HG03565 (cell line): ENCODE data around the gene KCNT2.

Experiments
- ATAC-seq: cut with Tn5 transposase; IDR thresholded peaks from one replicate; pipeline ENCODE4 v1.9.1; 2021; ENCODE audit warnings: mild to moderate bottlenecking, moderate library complexity; ENCODE audit not compliant: unreplicated experiment

The KCNT2 gene

DNA sequence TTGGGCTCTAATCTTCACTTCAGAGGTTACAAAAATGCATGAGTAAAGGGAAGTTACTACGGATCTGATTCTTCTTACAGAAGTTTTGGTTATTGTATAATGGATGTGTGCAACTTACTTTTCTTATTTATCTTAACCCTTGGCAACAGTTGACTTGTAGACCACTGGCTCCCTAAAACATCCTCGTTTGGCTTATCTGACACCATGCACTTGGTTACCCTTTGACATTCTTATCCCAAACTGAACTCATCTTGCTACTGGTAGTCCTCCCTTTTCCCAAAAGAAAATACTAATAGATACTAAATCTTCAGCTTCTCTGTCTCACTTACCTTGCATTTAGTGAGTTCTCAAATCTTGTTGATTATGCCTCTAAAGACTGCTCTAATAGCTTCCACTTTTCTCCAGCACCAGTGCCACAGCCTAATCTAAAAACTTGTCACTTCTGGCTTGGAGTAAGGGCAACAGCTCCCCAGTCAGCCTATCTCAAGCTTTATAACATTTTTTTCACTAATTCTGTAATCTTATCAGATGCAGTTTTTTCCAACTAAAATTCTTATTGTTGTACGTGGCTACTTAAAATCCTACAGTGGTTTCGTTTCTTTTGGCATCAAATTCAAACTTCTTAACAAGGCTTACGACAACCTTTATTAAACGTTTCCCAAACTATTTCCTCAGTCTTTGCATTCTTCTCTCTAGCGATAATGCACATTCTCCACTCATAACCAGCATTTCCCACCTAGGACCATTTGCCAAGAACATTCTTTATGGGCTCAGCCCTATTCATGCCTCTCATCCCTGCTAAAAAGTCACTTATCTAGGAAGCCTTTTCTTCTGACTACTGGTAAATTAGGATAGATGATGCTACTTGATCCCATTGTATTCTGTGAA is 204.2 kb downstream of the KCNT2 start:
- no peak for ATAC-seq

DNA sequence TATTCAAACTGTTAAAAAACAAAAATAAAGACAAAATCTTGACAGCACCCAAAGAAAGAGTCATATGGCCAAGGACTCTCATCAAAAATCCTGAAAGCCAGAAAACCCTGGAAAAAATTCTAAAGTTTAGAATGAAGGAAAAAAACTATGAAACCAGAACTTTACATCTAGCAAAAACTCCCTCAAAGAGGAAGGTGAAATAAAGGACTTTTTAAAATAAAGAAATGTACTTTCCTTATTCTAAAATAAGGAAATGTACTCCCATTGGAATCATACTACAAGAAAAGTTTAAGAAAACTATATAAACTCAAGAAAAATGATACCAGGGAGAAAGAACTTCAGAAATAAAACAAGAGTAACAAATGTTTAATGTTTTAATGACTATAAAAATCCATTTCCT is 206.3 kb downstream of the KCNT2 start:
- ATAC-seq: no peak

DNA sequence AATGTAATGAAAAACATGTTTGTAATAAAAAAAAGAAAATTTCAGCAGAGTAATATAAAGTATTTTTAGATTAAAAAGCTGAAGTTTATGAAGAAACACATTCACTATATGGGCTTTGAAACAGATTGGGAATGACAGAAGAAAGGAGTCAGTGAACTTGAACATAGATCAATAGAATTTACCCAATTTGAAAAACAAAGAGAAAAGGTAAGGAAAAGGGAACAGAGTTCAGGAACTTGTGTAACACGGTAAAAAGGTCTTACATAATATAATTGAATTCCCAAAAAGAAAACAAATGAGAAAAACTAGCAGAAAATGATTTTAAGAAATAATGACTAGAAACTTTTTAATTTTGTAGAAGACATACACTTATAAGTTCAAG is 206.8 kb downstream of the KCNT2 start:
- ATAC-seq: no peak

DNA sequence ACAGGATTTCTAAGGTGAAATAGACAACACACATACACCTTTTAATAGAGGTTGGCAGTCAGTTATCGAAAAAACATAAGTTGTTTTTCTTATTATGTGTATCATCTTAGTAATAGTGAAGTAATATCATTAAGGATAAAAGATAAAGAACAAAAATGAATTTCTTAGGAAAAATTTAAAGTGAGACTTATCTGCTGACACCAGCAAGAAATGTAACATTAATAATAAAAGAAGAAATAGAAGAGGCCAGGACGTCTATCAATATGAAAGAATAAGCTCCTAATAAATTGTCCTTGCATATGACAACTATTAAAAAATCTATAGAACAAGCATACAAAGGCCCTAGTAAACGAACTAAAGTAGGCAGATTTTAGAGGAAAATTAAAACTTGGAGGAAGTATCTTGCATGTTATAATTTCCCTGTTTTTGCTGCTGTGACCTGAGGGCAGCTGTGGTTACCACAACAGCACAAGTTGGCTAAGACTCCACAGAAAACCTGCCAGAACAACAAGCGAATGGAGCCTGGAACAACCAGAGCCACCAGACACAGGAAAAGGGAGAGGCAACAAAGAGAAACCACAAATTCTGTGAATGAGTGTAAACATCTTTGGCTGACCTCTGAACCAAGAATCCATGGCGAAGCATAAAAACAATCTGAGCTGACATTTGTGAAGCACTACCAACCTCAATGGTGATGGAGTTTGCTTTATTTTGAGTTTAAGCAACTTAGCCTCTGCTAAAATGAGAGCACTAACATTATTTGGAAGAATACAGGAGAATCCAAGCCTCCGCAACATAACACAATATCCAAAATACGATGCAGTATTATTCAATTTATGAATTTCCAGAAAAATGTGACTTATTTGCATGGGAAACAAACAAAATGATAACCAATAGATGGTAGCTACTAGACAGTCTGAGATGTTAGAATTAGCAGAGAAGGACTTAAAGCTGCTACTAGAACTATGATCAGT is 207.5 kb downstream of the KCNT2 start:
- ATAC-seq: no peak

DNA sequence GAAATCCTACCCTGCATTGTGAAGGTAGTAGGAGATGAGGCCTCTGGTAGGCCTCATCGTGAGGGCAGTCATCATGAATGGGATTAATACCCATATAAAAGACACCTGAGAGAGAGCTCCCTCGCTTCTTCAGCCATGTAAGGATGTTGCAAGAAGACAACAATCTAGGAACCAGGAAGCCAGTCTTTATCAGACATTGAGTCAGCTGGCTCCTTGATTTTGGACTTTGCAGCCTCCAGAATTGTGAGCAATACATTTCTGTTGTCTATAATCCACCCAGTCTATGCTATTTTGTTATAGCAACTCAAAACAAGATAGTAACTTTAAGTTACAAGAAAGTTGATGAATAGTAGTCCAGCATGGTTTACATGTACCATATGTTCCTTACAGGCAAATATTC is 208.5 kb downstream of the KCNT2 start:
- no peak for ATAC-seq

DNA sequence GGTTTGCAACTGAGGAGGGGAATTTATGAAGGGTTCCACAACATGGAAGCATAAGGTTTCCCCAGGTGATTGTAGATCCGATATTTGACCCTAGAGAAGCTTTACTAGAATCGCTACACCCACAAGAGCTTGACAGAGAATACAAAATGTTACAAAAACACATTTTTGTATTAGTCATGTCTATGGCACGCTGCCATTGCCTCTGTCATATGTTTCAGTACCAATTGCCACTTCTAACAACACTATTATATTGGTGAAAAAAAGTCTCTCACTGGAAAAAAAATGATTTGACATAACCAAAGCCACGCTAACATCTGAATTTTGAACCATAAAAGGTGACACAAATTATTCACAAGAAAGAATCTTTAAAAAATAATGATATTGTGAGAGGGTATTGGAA is 214.5 kb downstream of the KCNT2 start:
- no peak for ATAC-seq

DNA sequence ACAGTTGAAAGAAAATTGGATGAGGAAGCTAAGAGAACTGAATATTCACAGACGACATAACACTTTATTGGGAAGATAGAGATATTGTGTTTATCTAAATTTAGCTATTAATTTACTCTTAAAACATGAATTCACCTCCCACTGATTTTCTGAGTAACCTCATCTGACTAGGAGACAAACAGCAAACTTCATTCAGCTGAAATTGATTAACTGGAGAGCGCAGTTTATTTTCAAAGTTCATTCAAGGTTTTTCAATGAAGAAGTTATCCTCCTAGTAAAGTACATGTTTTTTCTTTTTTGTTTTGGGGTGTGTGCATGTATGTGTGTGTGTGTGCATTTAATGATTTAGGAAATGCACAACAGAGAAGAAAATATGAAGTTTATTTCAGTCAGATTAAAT is 215.0 kb downstream of the KCNT2 start:
- ATAC-seq: no peak

DNA sequence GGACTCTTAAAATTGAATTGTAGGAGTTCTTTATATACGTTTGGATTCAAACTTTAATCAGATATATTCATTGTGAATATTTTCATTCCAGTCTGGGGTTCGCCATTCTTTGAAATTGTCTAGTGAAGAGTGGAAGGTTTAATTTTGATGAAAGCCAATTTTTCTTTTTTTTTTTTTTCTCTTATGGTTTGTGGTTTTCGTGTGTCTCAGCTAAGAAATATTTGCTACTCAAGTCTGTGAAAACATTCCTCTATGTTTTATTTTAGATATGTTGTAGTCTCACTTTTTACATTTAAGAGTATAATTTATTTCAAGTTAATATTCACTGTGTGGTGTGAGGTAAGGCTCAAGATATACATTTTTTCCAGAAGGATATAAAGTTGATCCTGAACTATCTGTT is 220.5 kb downstream of the KCNT2 start:
- ATAC-seq: no peak

DNA sequence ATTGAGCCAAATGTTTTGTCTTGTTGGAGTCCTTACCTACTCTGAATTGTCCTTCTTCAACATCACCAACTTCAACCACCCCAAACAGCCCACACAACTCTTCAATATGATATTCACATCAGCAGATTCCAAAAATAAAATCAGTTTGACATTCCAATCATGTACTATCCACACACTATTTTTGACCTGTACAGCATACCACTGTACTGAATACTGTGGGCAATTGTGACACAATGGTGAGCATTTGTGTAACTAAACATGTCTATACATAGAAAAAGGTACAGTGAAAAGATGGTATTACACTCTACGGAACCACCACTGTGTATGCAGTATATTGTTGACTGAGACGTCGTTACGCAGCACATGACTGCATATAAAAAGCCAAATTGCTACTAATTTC is 223.1 kb downstream of the KCNT2 start:
- ATAC-seq: no peak

DNA sequence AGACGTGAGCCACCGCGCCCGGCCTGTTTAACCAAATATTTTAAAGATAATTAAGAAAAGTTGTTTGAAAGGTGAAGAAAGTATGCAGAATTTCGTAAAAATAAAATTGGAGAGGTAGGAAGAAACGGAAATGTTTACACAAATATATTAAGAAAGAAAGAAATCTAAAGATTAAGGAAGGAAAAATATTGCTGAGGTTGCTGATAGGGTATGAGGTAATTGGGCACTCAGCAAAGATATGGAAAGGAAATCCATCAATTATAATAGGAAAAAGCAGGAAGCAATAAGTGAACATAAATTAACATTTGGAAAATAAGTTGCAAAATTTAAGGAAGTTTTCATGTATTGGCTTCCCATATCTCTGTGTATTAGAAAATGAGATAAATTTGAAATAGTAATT is 225.9 kb downstream of the KCNT2 start:
- no peak for ATAC-seq

DNA sequence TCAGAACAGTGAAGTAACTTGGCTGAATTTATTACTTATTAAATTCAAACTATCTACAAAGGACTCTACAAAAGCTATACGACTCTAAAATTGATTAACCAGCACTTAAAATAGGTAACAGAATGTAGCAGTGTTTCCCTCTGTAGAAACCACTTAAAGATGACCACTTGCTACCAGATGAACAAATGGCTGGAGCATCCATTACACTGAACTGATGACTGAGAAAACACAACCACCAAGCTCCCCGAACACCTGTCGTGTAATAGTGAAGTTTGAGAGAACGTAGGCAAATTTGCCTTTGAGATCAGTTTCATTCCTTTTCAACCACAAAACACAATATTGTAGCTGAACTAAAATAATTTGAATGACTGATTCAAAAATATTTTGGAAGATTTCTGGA is 226.7 kb downstream of the KCNT2 start:
- no peak for ATAC-seq

DNA sequence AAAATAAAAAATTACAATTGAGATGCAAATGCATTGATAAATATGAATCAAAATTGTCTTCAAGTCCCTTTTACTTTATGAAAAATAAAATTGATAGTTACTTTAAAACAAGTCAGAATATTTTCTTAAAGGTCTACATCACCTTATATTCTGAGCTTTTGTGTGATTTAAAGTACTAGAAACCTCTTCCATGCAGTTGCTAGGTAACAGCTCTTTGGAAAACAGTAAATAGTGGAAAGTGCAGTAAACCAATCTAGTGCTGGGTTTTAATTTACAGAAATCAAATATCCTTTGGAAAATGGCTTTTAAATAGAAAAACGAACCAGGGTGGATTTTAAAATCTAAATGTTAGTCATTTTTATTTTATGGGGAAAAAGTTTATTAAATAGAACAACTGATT is 227.9 kb downstream of the KCNT2 start:
- no peak for ATAC-seq

DNA sequence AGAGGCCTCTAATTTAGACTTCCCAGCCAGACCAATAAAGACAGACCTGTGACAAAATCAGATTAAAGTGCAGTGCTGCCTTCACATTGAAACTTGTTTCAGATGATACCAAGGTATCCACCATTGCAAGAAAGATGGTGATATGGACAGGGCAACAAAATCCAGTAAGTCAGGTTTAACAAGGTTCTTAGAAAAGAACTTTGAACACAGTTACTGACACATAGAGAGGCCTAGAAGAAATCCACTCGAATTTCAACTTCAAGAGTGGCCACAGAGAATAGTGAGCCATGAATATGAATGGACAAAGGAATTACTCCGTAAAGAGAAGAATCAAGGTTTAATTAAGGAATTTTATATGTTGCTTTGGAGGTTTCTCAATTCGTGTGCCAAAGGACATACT is 230.4 kb downstream of the KCNT2 start:
- ATAC-seq: no peak

DNA sequence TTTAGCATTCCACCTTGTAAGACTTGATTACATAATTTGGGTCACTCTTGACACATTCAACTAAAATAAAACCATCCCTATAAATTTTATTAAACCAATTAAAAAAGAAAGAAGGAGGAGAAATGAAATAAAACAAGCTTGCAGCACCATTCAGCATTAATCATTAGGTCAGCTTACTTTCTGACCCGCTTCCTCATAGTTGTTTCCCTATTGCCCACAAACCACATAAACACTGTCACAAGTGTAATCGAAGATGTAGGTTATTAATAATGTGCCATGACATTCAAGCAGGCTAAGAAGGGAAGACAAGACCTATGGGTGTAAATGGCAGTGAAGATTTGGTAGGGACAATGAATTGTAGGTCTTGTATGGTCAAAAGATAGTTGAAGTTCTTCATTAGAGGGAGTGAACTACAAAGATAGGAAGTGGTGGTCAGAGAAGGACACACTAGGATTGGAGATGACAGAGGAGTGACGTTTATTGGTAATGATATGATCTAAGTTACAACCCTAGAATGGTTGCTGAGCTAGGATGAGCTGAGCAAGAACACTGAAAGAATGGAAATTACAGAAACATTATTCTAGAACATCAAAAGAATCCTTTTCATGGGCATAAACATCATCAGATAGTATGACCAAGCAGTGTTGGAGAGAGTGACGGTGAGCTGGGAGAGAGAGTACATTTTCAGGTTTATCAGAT is 231.5 kb downstream of the KCNT2 start:
- no peak for ATAC-seq

DNA sequence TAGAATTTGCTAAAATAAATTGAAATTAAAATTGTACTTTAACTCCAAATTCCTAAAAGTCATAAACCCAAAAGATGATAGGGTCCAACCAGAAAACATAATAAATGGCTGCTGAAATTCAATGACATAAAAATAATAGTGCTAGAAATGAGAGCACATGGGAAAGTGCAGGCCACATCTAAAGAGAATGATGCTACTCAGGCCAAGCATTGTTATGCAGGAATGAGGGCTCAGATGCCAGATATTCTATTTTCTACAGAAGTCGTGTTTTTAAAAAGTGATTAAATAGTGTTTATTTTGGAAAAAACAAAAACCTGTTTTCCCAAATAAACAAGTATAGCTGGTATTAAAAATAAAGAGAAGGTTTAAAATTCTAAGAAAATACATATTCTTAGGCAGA is 234.4 kb downstream of the KCNT2 start:
- ATAC-seq: no peak

DNA sequence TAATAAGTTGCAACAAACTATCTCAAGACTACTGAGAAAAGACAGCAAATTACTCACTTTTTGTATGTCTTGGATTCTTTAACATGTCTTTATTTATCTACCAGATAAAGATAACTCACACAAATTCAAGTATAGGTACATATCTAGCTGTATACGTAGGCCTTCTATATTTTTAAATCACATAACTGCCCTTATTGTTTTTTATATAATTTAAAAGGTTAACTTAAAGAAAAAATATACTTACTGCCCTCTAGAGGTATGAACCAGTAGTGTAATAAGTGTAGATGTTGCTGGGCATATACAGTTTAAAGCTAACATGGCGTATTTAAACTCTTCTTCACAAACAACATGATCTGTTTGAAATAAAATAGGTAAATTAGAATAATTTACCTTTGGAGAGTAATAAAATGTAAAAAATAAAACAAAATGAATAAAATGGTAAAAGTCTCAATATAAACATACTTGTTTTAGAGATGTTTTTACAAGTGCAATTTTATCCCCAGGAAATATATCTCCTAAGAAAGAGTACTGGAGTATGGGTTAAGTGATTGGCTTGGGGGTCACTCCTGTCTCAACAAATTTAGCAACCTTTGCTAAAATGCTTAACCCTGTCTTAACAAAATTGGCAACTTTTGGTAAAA is 235.2 kb downstream of the KCNT2 start:
- ATAC-seq: peak; percentile 89

DNA sequence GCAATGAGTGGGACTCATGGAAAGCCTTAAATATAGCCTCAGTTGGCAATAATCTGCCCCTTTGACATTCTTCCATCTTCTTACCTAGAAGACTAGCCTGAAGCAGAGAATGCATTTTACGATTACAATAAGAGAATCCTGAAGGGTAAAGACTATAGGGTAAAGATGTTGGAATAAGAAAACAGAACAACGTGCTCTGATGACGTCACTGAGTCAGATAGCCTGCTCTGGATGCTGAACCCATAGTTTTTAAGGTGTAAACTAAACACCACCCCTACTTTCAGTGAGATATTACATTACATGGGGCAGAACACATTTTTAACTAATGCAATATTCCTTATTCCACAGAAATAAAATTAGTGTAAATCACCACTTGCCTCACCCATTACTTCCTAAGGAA is 240.4 kb downstream of the KCNT2 start:
- no peak for ATAC-seq

DNA sequence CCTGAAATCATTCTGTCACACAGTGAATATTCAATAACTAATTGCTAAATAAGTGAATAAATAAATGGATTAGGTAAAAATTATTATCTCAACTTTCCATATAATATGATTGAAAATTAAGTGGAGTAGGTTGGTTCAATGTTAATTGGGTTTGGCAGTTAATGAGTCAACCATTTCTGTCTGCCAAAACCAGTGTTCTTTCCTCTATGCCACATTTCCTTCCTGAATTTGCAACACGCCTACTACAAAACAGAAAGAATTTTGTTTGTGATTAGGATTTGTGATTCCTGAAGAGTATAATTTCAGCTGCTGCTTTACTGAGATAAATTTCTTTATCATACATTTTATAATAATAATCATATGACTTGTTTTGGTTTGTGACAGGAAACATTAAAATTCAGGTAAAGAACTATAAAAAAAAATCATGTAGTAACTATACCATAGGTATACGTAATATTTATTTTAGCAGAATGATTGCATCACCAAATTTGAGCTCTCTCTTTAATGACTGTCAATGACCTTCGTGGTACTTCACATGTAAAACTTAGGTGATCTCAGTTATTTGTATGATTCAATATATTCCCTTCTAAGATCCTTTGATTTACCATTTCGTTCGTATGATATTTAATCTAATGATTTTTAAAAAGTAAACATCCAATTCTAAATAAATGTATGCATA is 241.3 kb downstream of the KCNT2 start:
- no peak for ATAC-seq

DNA sequence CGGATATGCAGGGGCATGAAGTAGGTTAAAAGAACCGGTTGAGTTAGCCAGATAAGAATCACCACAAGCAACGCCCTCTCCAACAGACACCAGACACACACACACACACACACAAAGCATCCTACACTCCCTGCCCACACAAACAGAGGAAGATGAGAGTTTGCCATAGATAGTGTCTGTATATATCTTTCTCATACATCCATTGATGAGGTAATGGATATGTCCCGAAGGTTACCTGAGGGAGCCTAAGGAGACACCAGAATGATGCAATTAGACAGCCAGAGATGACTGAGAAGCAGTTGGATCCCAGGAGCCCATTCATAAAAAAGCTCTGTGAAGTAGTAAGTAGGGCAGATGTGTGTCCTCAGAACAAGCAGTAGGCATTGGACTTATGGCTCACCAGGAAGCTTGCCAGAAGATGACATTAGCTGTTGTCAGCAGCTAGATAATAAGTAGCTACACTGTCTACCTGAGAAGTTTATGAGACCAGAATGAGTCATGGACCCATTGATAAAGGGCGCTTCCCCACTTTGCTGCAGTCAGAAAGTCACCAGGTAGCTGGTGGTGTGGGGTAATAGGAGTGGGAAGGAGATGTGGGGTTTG is 247.0 kb downstream of the KCNT2 start:
- no peak for ATAC-seq

DNA sequence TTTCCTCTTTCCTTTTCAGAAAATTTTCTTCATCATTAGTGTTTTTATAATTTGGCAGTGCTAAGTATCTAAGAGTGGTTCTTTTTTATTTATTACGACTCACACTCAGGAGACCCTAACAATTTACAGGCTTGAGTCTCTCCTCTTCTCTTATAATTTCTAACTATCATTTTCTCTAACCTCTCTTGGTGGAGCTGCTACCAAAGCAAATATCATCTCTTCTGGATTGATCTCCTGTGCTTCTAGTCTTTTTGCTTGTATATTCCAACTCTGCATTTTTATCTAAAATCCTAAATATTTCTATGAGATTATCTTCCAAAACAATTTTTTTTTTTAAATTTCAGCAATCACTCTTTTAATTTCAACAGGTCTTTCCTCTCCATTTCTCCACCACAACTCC is 250.3 kb downstream of the KCNT2 start:
- no peak for ATAC-seq
